Nucleus accumbens (tissue), 56 donors: ENCODE measurements around the gene TSPAN4.
A peak's percentile ranks its signal among the peaks of the same experiment; 100 is the strongest.

ENCODE experiments used
- DNase-seq, 56 donors: peaks; one replicate each; lab custom pipeline; 2025; lab: John Stamatoyannopoulos, UW

Gene TSPAN4

GRCh38 chr11:899724-900123 is 57.1 kb downstream of the TSPAN4 start:
- DNase-seq, result no peak

GRCh38 chr11:900545-900944 is 57.9 kb downstream of the TSPAN4 start:
- DNase-seq, result no peak

GRCh38 chr11:901452-902061 is 58.9 kb downstream of the TSPAN4 start:
- DNase-seq, result no peak

- no peak for DNase-seq
Observed at GRCh38 chr11:904380-904779, 61.7 kb downstream of the TSPAN4 start.

- DNase-seq, result no peak
Observed at GRCh38 chr11:905952-906351, 63.3 kb downstream of the TSPAN4 start.

DNA sequence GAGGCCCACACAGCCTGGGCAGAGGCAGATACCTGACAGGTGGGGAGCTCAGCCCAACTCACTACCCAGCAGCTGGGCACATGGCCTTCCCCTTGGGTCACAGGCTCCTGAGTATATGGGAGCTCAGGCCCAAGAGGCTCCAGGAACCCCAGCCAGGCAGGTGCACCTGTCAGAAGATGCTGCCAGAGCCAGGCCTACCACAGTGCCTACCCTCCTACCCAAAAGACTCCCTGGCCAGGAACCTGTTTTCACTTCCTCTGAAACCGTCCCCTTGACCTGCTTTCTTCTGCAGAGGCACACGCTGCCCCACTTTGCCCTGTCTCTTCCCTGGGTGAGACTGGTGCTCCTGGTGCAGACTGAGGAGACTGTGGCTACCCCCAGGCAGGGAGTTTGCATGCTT is 65.0 kb downstream of the TSPAN4 start:
- no peak for DNase-seq

GRCh38 chr11:908273-908672 is 65.6 kb downstream of the TSPAN4 start:
- DNase-seq, result no peak

DNA sequence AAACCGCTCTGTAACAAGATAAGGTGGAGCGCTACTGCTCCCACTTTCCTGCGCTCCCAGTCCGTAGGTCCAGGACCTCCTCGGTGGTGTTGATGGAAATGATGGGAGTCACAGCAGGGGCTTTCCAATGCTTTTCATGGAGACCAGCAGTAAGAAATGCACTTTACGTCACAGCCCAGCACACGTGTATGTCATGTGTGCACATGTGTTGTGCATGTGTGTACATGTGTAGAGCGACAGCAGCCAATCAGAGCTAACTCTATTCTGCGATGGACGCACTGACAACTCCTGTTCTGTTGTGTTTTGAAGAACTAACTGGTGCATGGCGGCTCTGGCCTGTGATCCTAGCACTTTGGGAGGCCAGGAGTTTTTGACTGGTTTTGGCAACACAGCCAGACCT is 66.8 kb downstream of the TSPAN4 start:
- no peak for DNase-seq

DNA sequence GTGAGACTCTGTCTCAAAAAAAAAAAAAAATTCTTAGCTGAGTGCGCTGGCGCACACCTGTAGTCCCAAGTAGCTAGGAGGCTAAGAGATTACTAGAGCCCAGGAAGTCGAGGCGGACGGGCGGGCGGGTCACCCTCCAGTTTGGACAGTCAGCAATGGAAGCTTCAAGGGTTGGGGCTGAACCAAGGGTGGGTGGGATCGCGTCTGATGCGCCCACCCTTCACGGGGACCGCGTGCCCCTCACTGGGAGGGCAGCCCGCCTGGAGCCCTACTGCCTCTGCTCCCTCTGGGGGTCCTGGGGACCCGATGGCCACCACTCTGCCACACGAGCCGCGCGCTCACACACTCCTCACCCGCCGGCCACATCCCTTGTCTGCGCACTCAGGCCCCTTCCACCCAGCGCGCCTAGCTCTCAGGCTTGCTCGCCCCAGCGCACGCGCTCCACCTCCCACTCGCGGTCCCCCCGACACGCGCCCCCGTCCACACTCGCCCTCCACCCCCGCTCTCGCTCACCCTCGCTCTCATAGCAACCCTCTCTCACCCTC is 67.5 kb downstream of the TSPAN4 start:
- DNase-seq, result no peak

DNA sequence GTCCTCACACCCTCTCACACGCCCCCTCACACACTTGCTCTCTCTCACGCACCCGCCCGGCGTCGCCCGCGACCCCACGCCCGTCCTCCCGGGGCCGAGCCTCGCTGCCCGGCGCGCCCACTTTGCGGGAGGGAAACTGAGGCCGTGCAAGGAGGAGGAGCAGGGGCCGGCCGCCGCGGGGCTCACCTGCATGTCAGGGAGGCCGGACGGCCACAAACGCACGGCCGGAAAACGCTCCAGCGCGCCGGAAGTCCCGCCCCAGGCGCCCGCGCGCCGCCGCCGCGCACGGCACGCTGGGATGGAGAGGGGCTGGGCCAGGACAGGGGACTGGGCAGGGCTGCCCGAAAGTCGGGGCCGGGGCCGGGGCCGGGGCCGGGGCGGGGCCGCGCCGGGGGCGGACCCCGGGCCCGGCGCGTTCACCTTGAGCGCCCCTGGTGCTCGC is 68.0 kb downstream of the TSPAN4 start, which contains the start of gene CHID1:
CHID1 (minus strand) TSS at position 222 of the 442 bp plus-strand sequence. CDS start 5,994 bp downstream, outside the sequence.
- DNase-seq, result peak in 53 of 56 donors; percentile 23 to 90 (median 78)

DNA sequence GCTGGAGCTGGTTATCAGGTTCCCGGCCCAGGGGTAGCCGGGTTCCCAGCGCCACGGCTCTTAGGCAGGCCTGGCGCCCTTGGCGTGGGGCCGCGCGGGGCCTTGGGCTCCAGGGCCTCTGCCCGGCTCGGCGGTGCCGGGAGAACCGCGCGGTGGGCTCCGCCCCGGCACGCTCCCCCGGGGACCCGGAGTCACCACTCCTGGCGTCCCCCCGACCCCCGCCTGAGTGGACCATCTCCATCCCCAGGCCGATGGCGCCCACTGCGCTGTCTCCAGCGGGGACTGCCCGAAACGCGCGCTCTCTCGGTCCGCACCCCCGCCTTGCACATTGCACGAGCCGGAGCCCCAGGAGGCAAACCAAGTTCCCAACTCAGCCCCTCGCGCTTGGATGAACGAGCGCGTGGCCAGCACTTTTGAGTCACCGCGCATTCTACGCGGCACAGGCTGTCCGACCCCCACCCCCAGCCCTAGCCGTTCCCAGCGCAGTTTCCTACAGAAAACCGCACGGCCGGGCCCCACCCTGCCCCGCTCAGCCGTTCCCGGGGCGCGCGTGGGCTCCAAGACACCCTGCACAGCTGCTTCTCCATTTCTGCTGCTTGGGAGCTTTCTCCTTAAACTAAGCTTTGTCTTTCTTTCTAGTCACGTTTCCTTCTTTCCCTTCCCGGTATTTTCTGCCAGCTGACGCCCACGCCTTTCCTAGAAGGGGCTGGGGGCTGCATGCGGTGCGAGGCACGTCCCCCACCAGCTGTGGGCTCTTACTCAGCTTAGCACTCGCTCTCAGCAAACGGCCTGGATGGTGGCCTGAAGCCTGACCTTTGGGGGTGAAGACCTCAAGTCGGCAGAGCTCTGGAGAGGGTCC is 68.6 kb downstream of the TSPAN4 start:
- DNase-seq, result peak in 7 of 56 donors; percentile 21 to 53 (median 34)

DNA sequence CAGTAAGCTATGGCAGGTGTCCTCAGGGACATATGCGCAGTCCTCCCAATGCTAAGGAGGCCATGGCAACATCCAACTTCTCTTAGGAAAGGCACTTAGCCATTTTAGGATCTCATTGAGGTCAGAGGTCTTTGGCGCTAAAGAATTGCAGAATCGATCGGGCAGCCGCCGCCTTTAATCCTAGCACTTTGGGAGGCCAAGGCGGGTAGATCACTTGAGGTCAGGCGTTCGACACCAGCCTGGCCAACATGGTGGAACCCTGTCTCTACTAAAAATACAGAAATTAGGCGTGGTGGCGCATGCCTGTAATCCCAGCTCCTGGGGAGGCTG is 69.2 kb downstream of the TSPAN4 start:
- DNase-seq, result no peak

DNA sequence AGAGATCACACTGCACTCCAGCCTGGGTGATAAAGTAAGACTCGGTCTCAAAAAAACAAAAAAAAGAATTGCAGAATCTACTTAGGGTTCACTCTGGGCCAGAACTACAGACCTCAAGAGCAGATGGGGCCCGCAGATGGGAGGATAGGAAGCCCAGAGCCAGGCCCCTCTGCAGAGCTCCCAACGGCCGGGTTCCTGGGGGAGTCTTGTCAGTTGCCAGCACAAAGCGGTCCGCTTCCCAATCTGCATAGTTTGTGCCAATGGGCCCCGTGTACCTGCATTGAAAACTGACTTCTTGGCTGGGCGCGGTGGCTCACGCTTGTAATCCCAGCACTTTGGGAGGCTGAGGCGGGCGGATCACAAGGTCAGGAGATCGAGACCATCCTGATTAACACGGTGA is 69.6 kb downstream of the TSPAN4 start:
- DNase-seq, result no peak

DNA sequence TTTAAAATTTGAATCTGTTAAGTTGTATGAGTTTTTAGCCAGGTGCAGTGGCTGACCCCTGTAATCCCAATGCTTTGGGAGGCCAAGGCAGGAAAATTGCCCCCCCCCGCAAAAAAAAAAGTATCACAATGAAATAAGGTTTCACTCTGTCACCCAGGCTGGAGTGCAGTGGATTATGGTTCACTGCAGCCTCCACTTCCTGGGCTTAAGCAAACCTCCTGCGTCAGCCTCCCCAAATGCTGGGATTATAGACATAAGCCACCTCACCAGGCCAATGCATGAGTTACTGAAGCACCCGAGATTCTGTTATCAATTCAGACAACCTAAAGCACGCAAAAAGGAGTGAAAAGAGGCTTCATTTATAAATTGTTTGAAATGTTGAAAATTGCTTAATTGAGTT is 70.4 kb downstream of the TSPAN4 start:
- DNase-seq, result no peak

- no peak for DNase-seq
Observed at GRCh38 chr11:914204-914603, 71.6 kb downstream of the TSPAN4 start.

GRCh38 chr11:914747-915501 is 72.3 kb downstream of the TSPAN4 start:
- DNase-seq, result peak in 8 of 56 donors; percentile 15 to 33 (median 21)
